Ishikawa (cell line): Measurements from ENCODE around the gene GTF3C1.

ENCODE experiments used
- EP300 ChIP-seq: IDR thresholded peaks from 2 replicates; pipeline ENCODE4 v1.6.1; 2012; ENCODE audit warnings: borderline replicate concordance
- RAD21 ChIP-seq: IDR thresholded peaks from 2 replicates; pipeline ENCODE4 v1.6.1; 2012; ENCODE audit warnings: low read depth
- TF ChIP-seq, protein P1 (sequence below): IDR thresholded peaks from 2 replicates; pipeline ENCODE4 v1.6.1; 2012

DNA sequence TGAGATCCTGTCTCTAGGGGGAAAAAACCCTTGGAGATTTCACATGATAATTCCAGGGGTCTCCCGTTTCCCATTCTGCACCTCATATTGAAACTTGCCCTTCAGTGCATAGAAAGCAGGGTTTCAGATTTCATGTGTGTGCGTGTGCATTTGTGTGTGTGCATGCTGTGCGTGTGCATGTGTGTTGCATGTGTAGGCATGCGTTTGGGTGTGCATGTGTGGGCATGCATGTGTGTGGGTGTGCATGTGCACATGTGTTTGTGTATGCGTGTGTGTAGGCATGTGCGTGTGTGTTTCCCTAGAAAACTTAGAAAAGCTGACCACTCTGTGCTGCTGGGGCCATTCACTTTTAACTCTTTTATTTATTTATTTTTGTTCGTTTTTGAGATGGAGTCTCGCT lies 107.7 kb downstream of the GTF3C1 start:
- TF ChIP-seq, protein P1, sequence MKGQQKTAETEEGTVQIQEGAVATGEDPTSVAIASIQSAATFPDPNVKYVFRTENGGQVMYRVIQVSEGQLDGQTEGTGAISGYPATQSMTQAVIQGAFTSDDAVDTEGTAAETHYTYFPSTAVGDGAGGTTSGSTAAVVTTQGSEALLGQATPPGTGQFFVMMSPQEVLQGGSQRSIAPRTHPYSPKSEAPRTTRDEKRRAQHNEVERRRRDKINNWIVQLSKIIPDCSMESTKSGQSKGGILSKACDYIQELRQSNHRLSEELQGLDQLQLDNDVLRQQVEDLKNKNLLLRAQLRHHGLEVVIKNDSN: no peak
- no peak for TF ChIP-seq EP300
- TF ChIP-seq RAD21: no peak
